ENCODE measurements around the gene MDM1. TPM values are rescaled to one million over a fixed set of nuclear protein-coding genes. Genes with fewer than 3 reads are reported as not detected.

Gene MDM1
- total RNA-seq, 1 donor from 2014 or later = 23.2 TPM

GRCh38 chr12:68325966-68326365 lies 6.2 kb downstream of the MDM1 start:
- no peak overlapping the region for H3K27ac Mint-ChIP-seq
- intact Hi-C loops (cut with micrococcal nuclease) = no loop called here
- peaks cover 19% of the 10 kb centered on the region for H3K36me3 Mint-ChIP-seq (ENCODE audit: low read depth)

GRCh38 chr12:68324531-68324930 lies 7.6 kb downstream of the MDM1 start:
- DNase-seq = no peak
- H3K9me3 Mint-ChIP-seq = no peaks in the 10 kb centered on the region
- H3K4me1 Mint-ChIP-seq = peaks cover 8% of the 10 kb centered on the region
- H3K4me3 Mint-ChIP-seq = no peak overlapping the region
- intact Hi-C loops (cut with micrococcal nuclease) = no loop called here
- peaks cover 16% of the 10 kb centered on the region for H3K36me3 Mint-ChIP-seq (ENCODE audit: low read depth)
- no peaks in the 10 kb centered on the region for H3K27me3 Mint-ChIP-seq
- H3K27ac Mint-ChIP-seq = no peak overlapping the region

More at GRCh38 chr12:68325966-68326365, 6.2 kb downstream of the MDM1 start:
- Mint-ChIP-seq H3K4me1 (peaks cover 10% of the 10 kb centered on the region), H3K27me3 (no peaks in the 10 kb centered on the region), H3K4me3 (no peak overlapping the region), H3K9me3 (no peaks in the 10 kb centered on the region)
- no peak for DNase-seq

DNA sequence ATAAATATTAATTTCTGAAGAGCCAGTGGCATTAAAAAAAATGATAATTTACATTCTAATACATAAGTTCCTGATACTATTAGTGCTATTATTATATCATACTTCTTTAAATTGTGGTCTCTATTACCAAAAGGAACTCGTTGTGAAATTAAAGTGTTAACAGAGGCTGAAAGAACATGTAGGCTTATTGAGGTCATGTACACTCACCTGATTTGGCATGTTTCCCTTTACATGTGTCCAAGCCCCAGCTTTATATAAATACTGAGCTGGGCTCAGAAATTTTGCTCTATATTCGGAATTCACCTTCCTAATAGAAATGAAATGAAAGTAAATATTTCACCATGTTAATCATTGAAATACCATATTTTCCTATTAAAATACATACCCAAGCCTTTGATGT lies 11.0 kb downstream of the MDM1 start:
- Mint-ChIP-seq H3K27ac (no peak overlapping the region), H3K4me3 (no peak overlapping the region), H3K9me3 (no peaks in the 10 kb centered on the region), H3K27me3 (no peaks in the 10 kb centered on the region), H3K4me1 (peaks cover 3% of the 10 kb centered on the region), H3K36me3 (ENCODE audit: low read depth) (peaks cover 7% of the 10 kb centered on the region)
- no peak for DNase-seq
- intact Hi-C loops (cut with micrococcal nuclease) = no loop called here

DNA sequence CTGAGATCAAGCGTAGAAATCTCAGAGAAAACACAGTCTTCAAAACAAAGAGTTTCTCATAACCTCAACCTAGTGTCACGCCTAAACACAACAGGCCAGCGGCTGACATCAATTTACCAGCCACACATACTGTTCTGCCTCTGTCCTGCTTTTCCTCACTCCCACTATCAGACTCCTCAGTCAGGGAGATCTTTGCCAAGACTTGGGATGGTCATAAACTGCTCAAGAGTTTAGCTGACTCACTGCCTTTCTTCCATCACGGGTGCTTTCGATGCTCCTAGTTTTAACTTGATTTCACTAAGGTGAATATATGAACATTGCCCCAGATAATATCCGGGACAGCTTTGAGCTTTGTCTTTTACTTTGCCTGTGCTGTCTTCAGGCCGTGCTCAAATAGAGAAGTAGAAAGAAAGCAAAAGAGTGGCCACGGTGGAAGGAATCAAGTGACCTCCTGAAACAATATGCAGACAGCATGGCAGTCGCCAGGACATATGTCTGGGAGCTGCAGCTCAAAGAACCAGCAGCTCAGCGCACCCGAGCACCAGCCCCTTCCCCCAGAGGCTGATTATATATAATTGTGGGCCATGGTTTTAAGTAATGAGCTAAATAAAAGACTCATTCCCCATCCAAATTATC lies 12.1 kb downstream of the MDM1 start:
- H3K9me3 Mint-ChIP-seq = no peaks in the 10 kb centered on the region
- intact Hi-C loops (cut with micrococcal nuclease) = no loop called here
- peaks cover 7% of the 10 kb centered on the region for H3K36me3 Mint-ChIP-seq (ENCODE audit: low read depth)
- no peaks in the 10 kb centered on the region for H3K27me3 Mint-ChIP-seq
- peaks cover 4% of the 10 kb centered on the region for H3K4me1 Mint-ChIP-seq
- H3K4me3 Mint-ChIP-seq = no peak overlapping the region
- no peak for DNase-seq
- H3K27ac Mint-ChIP-seq = no peak overlapping the region

GRCh38 chr12:68317047-68317667 lies 15.0 kb downstream of the MDM1 start:
- no peaks in the 10 kb centered on the region for H3K9me3 Mint-ChIP-seq
- peaks cover 4% of the 10 kb centered on the region for H3K4me1 Mint-ChIP-seq
- peaks cover 12% of the 10 kb centered on the region for H3K36me3 Mint-ChIP-seq (ENCODE audit: low read depth)
- H3K27ac Mint-ChIP-seq = no peak overlapping the region
- intact Hi-C loops (cut with micrococcal nuclease) = loop anchor here (1.0 to 2.0 kb wide), 3 partner anchors 94 to 316 kb away; no protein-coding TSS in a partner anchor
- no peaks in the 10 kb centered on the region for H3K27me3 Mint-ChIP-seq
- peak; percentile 84 for DNase-seq
- H3K4me3 Mint-ChIP-seq = no peak overlapping the region

DNA sequence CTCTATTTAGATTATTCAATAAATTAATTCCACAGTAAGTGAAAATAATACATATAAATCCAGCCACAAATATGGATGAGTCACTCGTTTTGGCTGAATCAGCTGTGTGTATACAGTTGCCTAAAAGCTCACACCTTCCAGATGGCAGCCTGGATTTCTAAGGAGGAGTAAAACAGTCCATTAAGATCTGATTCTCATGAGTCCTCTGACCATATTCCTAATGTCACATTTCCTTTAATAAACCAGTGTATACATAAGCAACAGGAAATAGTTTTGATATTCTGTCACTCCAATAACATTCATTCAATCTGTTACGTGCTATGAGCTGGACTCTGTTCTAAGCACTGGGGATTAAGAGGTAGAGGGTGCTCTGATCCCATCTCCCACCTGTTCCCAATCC lies 21.8 kb downstream of the MDM1 start:
- intact Hi-C loops (cut with micrococcal nuclease) = loop anchor here (5.0 kb wide), 1 partner anchor 33 kb away; no protein-coding TSS in a partner anchor
- peaks cover 16% of the 10 kb centered on the region for H3K4me1 Mint-ChIP-seq
- H3K27me3 Mint-ChIP-seq = no peaks in the 10 kb centered on the region
- peaks cover 44% of the 10 kb centered on the region for H3K36me3 Mint-ChIP-seq (ENCODE audit: low read depth)
- peaks cover 21% of the 10 kb centered on the region for H3K9me3 Mint-ChIP-seq
- DNase-seq = no peak
- no peak overlapping the region for H3K27ac Mint-ChIP-seq
- H3K4me3 Mint-ChIP-seq = no peak overlapping the region

DNA sequence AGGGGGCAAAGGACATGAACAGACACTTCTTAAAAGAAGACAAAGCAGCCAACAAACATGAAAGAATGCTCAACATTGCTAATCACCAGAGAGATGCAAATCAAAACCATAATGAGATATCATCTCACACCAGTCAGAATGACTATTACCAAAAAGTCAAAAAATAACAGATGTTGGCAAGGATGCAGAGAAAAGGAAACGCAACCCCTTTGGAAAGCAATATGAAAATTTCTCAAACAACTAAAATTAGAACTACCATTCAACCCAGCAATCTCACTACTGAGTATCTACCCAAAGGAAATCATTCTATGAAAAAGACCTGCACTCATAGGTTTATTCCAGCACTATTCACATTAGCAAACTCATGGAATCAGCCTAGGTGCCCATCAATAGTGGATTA lies 25.6 kb downstream of the MDM1 start:
- peaks cover 58% of the 10 kb centered on the region for H3K36me3 Mint-ChIP-seq (ENCODE audit: low read depth)
- H3K4me1 Mint-ChIP-seq = peaks cover 24% of the 10 kb centered on the region
- peak overlapping the region; percentile 75 for H3K27ac Mint-ChIP-seq
- no peak overlapping the region for H3K4me3 Mint-ChIP-seq
- H3K27me3 Mint-ChIP-seq = no peaks in the 10 kb centered on the region
- peaks cover 25% of the 10 kb centered on the region for H3K9me3 Mint-ChIP-seq
- intact Hi-C loops (cut with micrococcal nuclease) = loop anchor here (1.0 kb wide), 1 partner anchor 16 kb away; no protein-coding TSS in a partner anchor
- no peak for DNase-seq

- Mint-ChIP-seq H3K4me1 (peaks cover 26% of the 10 kb centered on the region), H3K27ac (no peak overlapping the region), H3K9me3 (peaks cover 34% of the 10 kb centered on the region), H3K27me3 (no peaks in the 10 kb centered on the region), H3K36me3 (ENCODE audit: low read depth) (peaks cover 71% of the 10 kb centered on the region), H3K4me3 (no peak overlapping the region)
- no peak for DNase-seq
- intact Hi-C loops (cut with micrococcal nuclease) = no loop called here
Measured at GRCh38 chr12:68305278-68305677, 26.9 kb downstream of the MDM1 start.

GRCh38 chr12:68304626-68305025 lies 27.5 kb downstream of the MDM1 start:
- DNase-seq = no peak
- Mint-ChIP-seq H3K36me3 (ENCODE audit: low read depth) (peaks cover 74% of the 10 kb centered on the region), H3K4me3 (no peak overlapping the region), H3K9me3 (peaks cover 41% of the 10 kb centered on the region), H3K4me1 (peaks cover 26% of the 10 kb centered on the region), H3K27me3 (no peaks in the 10 kb centered on the region), H3K27ac (no peak overlapping the region)
- intact Hi-C loops (cut with micrococcal nuclease) = no loop called here

- no peaks in the 10 kb centered on the region for H3K27me3 Mint-ChIP-seq
- no peak overlapping the region for H3K4me3 Mint-ChIP-seq
- peaks cover 75% of the 10 kb centered on the region for H3K36me3 Mint-ChIP-seq (ENCODE audit: low read depth)
- H3K27ac Mint-ChIP-seq = no peak overlapping the region
- H3K4me1 Mint-ChIP-seq = peaks cover 26% of the 10 kb centered on the region
- H3K9me3 Mint-ChIP-seq = peaks cover 42% of the 10 kb centered on the region
- DNase-seq = no peak
- intact Hi-C loops (cut with micrococcal nuclease) = no loop called here
Measured at GRCh38 chr12:68303850-68304249, 28.3 kb downstream of the MDM1 start.

DNA sequence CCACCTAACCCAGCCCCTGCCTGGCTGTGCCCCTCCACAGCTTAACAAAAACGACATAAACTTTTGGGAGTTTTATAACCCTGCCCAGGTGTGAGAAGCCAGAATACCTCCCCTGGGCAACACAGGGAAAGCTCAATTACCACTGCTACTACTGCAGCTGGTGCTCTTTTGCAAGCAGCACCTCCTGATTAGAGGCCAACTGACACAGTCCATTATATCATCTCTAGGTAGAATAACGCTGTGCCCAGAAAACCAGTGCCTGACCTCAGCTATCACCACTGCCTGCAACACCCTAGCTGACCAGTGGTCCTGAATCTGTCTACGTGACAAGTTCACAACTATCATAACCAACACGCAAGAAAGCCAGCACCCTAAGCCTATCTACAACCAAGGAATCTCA lies 34.2 kb downstream of the MDM1 start:
- intact Hi-C loops (cut with micrococcal nuclease) = no loop called here
- Mint-ChIP-seq H3K9me3 (peaks cover 21% of the 10 kb centered on the region), H3K27me3 (peaks cover 3% of the 10 kb centered on the region), H3K27ac (no peak overlapping the region), H3K4me1 (peaks cover 12% of the 10 kb centered on the region), H3K36me3 (ENCODE audit: low read depth) (peaks cover 69% of the 10 kb centered on the region), H3K4me3 (no peak overlapping the region)
- no peak for DNase-seq

- H3K27ac Mint-ChIP-seq = no peak overlapping the region
- no peak overlapping the region for H3K4me3 Mint-ChIP-seq
- peaks cover 32% of the 10 kb centered on the region for H3K4me1 Mint-ChIP-seq
- H3K9me3 Mint-ChIP-seq = peaks cover 6% of the 10 kb centered on the region
- intact Hi-C loops (cut with micrococcal nuclease) = loop anchor here (5.0 kb wide), 1 partner anchor 177 kb away; no protein-coding TSS in a partner anchor
- DNase-seq = no peak
- peaks cover 34% of the 10 kb centered on the region for H3K36me3 Mint-ChIP-seq (ENCODE audit: low read depth)
- peaks cover 3% of the 10 kb centered on the region for H3K27me3 Mint-ChIP-seq
Measured at GRCh38 chr12:68294251-68294650, 37.9 kb downstream of the MDM1 start.

- intact Hi-C loops (cut with micrococcal nuclease) = loop anchor here (5.0 kb wide), 1 partner anchor 176 kb away; no protein-coding TSS in a partner anchor
- peaks cover 28% of the 10 kb centered on the region for H3K36me3 Mint-ChIP-seq (ENCODE audit: low read depth)
- H3K27ac Mint-ChIP-seq = no peak overlapping the region
- H3K27me3 Mint-ChIP-seq = peaks cover 3% of the 10 kb centered on the region
- H3K4me1 Mint-ChIP-seq = peaks cover 34% of the 10 kb centered on the region
- no peak overlapping the region for H3K4me3 Mint-ChIP-seq
- H3K9me3 Mint-ChIP-seq = peaks cover 4% of the 10 kb centered on the region
- no peak for DNase-seq
Measured at GRCh38 chr12:68293347-68293746, 38.8 kb downstream of the MDM1 start.

GRCh38 chr12:68292151-68292943 lies 39.8 kb downstream of the MDM1 start:
- H3K4me3 Mint-ChIP-seq = no peak overlapping the region

More at GRCh38 chr12:68292151-68292943, 39.8 kb downstream of the MDM1 start:
- intact Hi-C loops (cut with micrococcal nuclease) = loop anchor here (5.0 kb wide), 1 partner anchor 175 kb away; no protein-coding TSS in a partner anchor
- Mint-ChIP-seq H3K27ac (no peak overlapping the region), H3K27me3 (peaks cover 3% of the 10 kb centered on the region), H3K4me1 (peaks cover 40% of the 10 kb centered on the region), H3K36me3 (ENCODE audit: low read depth) (peaks cover 24% of the 10 kb centered on the region), H3K9me3 (peaks cover 4% of the 10 kb centered on the region)
- DNase-seq = no peak

Measured in activated CD4-positive, alpha-beta T cell treated with anti-CD3 and anti-CD28 coated beads, Interleukin-2, amount 10 ng/mL, durations not matched to agents 24 days and 14 days (primary cell).